Osteoblast (primary cell): ENCODE results near the gene AQP1. TPM values are rescaled to one million over a fixed set of nuclear protein-coding genes. Genes with fewer than 3 reads are reported as not detected.

Experiments used
- DNase-seq: peaks from one replicate; pipeline ENCODE4 v3.0.0; 2011; ENCODE audit warnings: low spot score, mixed read lengths; ENCODE audit not compliant: insufficient read length; ENCODE audit errors: missing footprints
- H2AFZ ChIP-seq: 2 replicates; pipeline ENCODE4 v1.6.0; 2011; ENCODE audit warnings: mild to moderate bottlenecking, low read length
- H3K27ac ChIP-seq: 2 replicates; pipeline ENCODE4 v1.5.1; 2011; ENCODE audit warnings: mild to moderate bottlenecking, low read depth, low read length, moderate library complexity
- H3K27me3 ChIP-seq: 2 replicates; pipeline ENCODE4 v1.6.0; 2012; ENCODE audit warnings: mild to moderate bottlenecking, control low read depth, inconsistent platforms, low read length, moderate library complexity; ENCODE audit not compliant: insufficient read depth
- H3K36me3 ChIP-seq: 2 replicates; pipeline ENCODE4 v1.5.1; 2011; ENCODE audit warnings: mild to moderate bottlenecking, low read length, control low read depth, moderate library complexity; ENCODE audit not compliant: insufficient read depth
- H3K4me1 ChIP-seq: 2 replicates; pipeline ENCODE4 v1.5.1; 2011; ENCODE audit warnings: mild to moderate bottlenecking, low read length, control low read depth, moderate library complexity; ENCODE audit not compliant: insufficient read depth
- H3K4me2 ChIP-seq: 2 replicates; pipeline ENCODE4 v1.6.0; 2011; ENCODE audit warnings: mild to moderate bottlenecking, low read length; ENCODE audit not compliant: insufficient read depth
- H3K4me3 ChIP-seq: fragments of 200-600 bp; sonication (generic); 3 replicates; pipeline ENCODE4 v1.5.1; 2012; ENCODE audit warnings: mild to moderate bottlenecking, low read length, inconsistent platforms; ENCODE audit not compliant: insufficient read depth
- H3K79me2 ChIP-seq: 2 replicates; pipeline ENCODE4 v1.6.0; 2012; ENCODE audit warnings: mild to moderate bottlenecking, low read length, control low read depth, inconsistent platforms; ENCODE audit not compliant: insufficient read depth
- H3K9me3 ChIP-seq: 2 replicates; pipeline ENCODE4 v1.5.1; 2011; ENCODE audit warnings: low read depth, low read length, control low read depth
- H4K20me1 ChIP-seq: 2 replicates; pipeline ENCODE4 v1.6.0; 2012; ENCODE audit warnings: mild to moderate bottlenecking, low read length, control low read depth; ENCODE audit not compliant: insufficient read depth
- total RNA-seq: library from RNA; depleted of rRNA; stranded (reverse); fragments of >200 nt; gene quantifications from 2 replicates; pipeline ENCODE4 v1.2.3, GENCODE V29; 2012
- TF ChIP-seq, protein P1 (sequence below): IDR thresholded peaks from 2 replicates; pipeline ENCODE4 v1.5.1; 2011; ENCODE audit warnings: mild to moderate bottlenecking, low read depth, low read length, moderate library complexity; ENCODE audit errors: extremely low read depth

Gene AQP1
- total RNA-seq, 1 donor = 0.72 TPM

DNA sequence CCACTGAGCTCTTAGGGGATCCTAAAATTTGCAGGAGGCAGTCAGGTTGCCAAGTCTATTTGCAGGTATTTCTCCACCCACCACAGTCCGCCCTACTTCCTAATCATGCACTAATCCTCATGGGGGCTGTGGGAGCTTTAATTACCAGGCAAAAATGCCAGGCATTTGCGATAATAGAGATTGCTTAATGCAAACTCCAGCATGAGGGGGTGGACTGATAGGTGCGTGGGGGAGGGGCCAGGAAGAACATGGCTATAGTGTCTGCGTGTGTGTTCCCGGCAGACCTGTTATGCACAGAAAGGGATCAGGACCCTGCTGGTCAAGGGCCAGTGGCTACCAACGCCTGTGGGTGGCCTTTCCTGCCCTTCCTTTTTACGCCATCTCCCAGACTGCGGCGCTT lies 15.6 kb upstream of the AQP1 start:
- no peak overlapping the region for H3K4me3 ChIP-seq
- H3K9me3 ChIP-seq = no peaks in the 10 kb centered on the region
- peaks cover 4% of the 10 kb centered on the region for H4K20me1 ChIP-seq
- H3K36me3 ChIP-seq = no peaks in the 10 kb centered on the region
- no peak overlapping the region for H2AFZ ChIP-seq
- no peak overlapping the region for H3K4me2 ChIP-seq
- H3K79me2 ChIP-seq = no peaks in the 10 kb centered on the region
- peaks cover 12% of the 10 kb centered on the region for H3K4me1 ChIP-seq
- TF ChIP-seq, protein P1, sequence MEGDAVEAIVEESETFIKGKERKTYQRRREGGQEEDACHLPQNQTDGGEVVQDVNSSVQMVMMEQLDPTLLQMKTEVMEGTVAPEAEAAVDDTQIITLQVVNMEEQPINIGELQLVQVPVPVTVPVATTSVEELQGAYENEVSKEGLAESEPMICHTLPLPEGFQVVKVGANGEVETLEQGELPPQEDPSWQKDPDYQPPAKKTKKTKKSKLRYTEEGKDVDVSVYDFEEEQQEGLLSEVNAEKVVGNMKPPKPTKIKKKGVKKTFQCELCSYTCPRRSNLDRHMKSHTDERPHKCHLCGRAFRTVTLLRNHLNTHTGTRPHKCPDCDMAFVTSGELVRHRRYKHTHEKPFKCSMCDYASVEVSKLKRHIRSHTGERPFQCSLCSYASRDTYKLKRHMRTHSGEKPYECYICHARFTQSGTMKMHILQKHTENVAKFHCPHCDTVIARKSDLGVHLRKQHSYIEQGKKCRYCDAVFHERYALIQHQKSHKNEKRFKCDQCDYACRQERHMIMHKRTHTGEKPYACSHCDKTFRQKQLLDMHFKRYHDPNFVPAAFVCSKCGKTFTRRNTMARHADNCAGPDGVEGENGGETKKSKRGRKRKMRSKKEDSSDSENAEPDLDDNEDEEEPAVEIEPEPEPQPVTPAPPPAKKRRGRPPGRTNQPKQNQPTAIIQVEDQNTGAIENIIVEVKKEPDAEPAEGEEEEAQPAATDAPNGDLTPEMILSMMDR = no peak
- H3K27ac ChIP-seq = no peak overlapping the region
- peaks cover 30% of the 10 kb centered on the region for H3K27me3 ChIP-seq
- DNase-seq = no peak

GRCh38 chr7:30896783-30897637 lies 14.6 kb upstream of the AQP1 start:
- no peaks in the 10 kb centered on the region for H3K9me3 ChIP-seq
- no peak overlapping the region for H3K4me2 ChIP-seq
- no peak overlapping the region for H2AFZ ChIP-seq
- H3K4me1 ChIP-seq = peaks cover 12% of the 10 kb centered on the region
- no peaks in the 10 kb centered on the region for H3K79me2 ChIP-seq
- no peaks in the 10 kb centered on the region for H3K36me3 ChIP-seq
- H3K27me3 ChIP-seq = peaks cover 25% of the 10 kb centered on the region
- no peak for DNase-seq
- H4K20me1 ChIP-seq = peaks cover 4% of the 10 kb centered on the region
- TF ChIP-seq, protein P1 = no peak
- no peak overlapping the region for H3K27ac ChIP-seq
- H3K4me3 ChIP-seq = no peak overlapping the region

DNA sequence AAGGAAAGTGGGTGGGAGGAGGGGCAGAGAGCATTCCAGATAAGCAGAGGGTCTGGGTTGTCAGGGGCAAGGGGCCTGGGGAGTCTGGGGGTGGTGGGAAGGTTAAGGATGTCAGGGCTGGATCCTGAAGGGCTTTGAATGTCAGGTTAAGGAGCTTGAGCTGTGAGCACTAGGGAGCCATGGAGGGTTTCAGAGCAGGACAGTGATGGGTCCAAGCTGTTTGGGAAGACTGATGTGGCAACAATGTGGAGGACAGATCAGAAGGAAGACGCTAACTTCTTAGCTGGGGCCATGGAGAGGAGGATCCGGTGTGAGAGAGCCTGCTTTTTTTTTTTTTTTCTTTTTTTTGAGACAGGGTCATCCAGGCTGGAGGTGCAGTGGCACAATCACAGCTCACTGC lies 13.9 kb upstream of the AQP1 start:
- no peak overlapping the region for H3K4me2 ChIP-seq
- no peak overlapping the region for H3K27ac ChIP-seq
- no peak overlapping the region for H3K4me3 ChIP-seq
- no peak for DNase-seq
- H3K79me2 ChIP-seq = no peaks in the 10 kb centered on the region
- peaks cover 4% of the 10 kb centered on the region for H4K20me1 ChIP-seq
- H3K4me1 ChIP-seq = peaks cover 12% of the 10 kb centered on the region
- H3K9me3 ChIP-seq = no peaks in the 10 kb centered on the region
- peaks cover 19% of the 10 kb centered on the region for H3K27me3 ChIP-seq
- TF ChIP-seq, protein P1 = no peak
- H3K36me3 ChIP-seq = no peaks in the 10 kb centered on the region
- no peak overlapping the region for H2AFZ ChIP-seq

- H3K9me3 ChIP-seq = no peaks in the 10 kb centered on the region
- H3K27me3 ChIP-seq = peaks cover 15% of the 10 kb centered on the region
- peaks cover 9% of the 10 kb centered on the region for H3K4me1 ChIP-seq
- DNase-seq = no peak
- H3K4me3 ChIP-seq = no peak overlapping the region
- no peaks in the 10 kb centered on the region for H3K36me3 ChIP-seq
- TF ChIP-seq, protein P1 = no peak
- H3K4me2 ChIP-seq = no peak overlapping the region
- H2AFZ ChIP-seq = no peak overlapping the region
- no peaks in the 10 kb centered on the region for H3K79me2 ChIP-seq
- peaks cover 4% of the 10 kb centered on the region for H4K20me1 ChIP-seq
- H3K27ac ChIP-seq = no peak overlapping the region
Observed at GRCh38 chr7:30898411-30898810, 13.2 kb upstream of the AQP1 start.
